GM12874 (cell line): Measurements from ENCODE around the gene KIF12.

Experiments
- TF ChIP-seq, protein P1 (sequence below): IDR thresholded peaks from 2 replicates; pipeline ENCODE4 v1.5.1; 2011; ENCODE audit warnings: low read depth, mild to moderate bottlenecking, control low read depth, low read length, moderate library complexity; ENCODE audit not compliant: insufficient read depth

Gene KIF12

DNA sequence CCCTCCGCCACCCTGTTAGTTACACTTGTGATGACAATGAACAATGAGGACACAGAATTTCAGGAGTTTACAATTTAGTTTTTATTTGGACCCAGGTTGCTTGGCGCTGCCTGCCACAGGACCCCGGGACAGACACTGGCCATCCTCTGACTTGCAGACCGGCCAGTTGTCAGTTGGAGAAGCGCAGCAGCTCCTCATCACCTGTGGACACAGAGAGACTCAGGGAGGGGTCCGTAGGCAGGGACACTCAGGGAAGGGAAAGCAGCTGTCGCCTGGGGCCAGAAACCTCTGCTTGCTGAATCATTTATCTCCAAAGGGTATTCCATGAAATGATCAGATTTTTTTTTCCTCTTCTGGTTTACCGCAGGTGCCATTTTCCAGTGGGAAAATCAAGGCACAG lies 39.0 kb downstream of the KIF12 start:
- TF ChIP-seq, protein P1, sequence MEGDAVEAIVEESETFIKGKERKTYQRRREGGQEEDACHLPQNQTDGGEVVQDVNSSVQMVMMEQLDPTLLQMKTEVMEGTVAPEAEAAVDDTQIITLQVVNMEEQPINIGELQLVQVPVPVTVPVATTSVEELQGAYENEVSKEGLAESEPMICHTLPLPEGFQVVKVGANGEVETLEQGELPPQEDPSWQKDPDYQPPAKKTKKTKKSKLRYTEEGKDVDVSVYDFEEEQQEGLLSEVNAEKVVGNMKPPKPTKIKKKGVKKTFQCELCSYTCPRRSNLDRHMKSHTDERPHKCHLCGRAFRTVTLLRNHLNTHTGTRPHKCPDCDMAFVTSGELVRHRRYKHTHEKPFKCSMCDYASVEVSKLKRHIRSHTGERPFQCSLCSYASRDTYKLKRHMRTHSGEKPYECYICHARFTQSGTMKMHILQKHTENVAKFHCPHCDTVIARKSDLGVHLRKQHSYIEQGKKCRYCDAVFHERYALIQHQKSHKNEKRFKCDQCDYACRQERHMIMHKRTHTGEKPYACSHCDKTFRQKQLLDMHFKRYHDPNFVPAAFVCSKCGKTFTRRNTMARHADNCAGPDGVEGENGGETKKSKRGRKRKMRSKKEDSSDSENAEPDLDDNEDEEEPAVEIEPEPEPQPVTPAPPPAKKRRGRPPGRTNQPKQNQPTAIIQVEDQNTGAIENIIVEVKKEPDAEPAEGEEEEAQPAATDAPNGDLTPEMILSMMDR: no peak

GRCh38 chr9:114059047-114059803 lies 39.9 kb downstream of the KIF12 start:
- TF ChIP-seq, protein P1: no peak

- TF ChIP-seq, protein P1: no peak
Observed at GRCh38 chr9:114058688-114059046, 40.4 kb downstream of the KIF12 start.

DNA sequence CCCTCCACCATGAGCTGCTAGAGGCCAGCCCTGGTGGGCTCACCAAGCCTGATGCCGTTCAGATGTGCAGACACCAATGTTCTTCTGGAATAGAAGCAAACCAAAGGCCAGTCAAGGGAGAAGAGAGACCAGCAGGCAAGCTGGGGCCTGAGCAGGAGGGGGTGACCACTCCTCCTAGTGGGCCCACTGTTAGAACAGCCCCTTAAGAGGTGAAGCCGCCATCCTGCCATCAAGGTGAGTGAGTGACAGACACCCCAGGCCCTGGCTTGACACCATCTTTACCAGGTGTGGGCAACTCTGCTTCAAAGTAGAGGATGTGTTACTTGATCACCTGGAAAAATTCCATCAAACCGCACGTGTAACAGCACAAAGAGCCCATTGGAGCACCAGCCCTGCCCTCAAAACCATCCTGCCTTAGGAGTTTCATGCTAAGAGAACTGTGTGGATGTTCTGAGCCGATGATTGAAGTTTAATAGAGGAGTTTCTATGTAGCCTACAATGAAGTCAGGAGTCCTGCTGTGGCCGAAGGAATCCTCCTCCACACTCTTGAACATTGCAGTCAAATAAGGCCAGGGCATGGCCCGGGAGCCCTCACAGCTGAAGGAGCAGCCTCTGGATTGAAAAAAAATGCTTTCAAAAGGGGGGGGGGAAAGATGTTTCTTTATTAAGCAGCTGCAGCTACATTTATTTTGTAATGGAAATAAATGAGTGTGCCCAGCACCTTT lies 41.8 kb downstream of the KIF12 start:
- TF ChIP-seq, protein P1: no peak

- TF ChIP-seq, protein P1: no peak
Observed at GRCh38 chr9:114056527-114056926, 42.6 kb downstream of the KIF12 start.

DNA sequence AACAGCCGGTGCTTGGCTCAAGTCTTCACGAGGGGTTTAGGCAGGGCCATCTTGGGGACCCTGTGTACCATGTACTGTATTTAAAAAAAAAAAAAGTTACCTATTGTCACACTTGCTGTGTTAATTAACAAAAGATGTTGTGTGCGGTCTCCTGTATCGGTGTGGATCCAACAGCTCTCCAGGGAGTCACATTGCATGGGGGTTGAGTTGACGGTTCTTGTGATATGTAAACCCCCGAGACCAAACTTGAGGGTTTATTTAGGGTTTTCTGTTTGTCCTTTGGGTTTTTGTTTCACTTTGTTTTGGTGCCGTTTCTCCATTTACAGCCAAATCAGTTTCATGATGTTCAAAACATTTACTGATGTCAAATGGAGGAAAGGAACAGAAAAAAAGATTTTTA lies 43.2 kb downstream of the KIF12 start:
- TF ChIP-seq, protein P1: no peak

GRCh38 chr9:114055061-114055460 lies 44.0 kb downstream of the KIF12 start:
- TF ChIP-seq, protein P1: no peak
